NCI-H1436 (cell line): Measurements from ENCODE around the gene LRMDA.
"Not testable (repeated sequence)": the region's sequence is repeated elsewhere in the genome, so short reads cannot be mapped to it uniquely, and the experiment has no call there.

Experiments used
- DNase-seq: peaks from one replicate; lab custom pipeline; 2025; lab: John Stamatoyannopoulos, UW

LRMDA gene

GRCh38 chr10:75508239-75508813 lies 76.9 kb downstream of the LRMDA start:
- DNase-seq: peak; percentile 28

DNA sequence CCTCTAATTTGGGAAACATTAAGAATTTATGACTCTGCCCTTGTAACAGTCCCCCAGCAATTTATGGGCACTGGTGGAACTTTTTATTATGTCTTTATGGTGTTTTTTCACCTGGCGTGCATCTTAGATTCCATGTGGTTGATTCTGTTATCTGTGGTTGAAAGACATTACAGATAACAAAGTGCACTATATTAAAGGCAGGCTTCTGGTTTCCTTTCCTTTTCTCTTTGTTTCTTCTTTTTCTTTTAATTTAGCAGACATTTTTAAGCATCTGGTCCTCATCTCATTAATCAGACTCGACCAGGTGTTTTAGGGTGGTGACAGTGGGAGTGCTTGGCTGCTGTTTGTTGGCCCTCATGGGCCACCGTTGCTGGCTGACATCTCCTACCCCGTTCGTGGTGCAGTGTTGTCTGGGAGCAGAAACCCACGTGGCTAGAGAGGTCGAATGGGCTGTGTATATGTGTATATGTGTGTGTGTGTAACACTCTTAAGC lies 77.4 kb downstream of the LRMDA start:
- DNase-seq: no peak

DNA sequence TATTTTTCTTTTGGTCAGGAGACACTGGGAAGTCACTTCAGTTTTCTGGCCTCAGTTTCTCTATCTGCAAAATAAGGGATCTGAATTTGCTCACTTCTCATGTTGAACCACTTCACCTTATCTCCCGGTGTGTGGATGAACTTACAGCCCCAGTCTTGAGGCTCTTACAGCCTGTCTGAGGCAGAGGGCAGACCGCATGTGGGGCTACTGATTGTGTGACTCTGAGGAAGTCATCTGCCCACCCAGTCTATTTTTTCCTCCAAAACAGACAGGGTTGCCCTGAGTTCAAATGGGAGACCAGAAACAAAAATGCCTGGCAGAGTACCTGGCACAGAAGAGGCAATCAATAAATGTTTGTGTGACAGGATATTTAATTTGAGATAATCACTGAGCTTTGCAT lies 78.3 kb downstream of the LRMDA start:
- DNase-seq: no peak

DNA sequence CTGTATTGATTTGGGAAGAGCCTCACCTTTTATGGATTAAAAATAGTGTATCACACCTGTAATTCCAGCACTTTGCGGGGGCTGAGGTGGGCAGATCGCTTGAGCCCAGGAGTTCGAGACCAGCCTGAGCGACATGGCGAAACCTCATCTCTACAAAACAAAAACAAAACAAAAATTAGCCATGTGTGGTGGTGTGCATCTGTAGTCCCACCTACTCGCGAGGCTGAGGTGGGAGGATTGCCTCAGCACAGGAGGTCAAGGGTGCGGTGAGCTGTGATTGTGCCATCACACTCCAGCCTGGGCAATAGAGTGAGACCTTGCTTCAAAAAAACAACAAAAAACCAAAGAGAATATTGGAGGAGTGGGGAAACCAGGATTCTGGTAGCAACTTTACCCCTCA lies 79.6 kb downstream of the LRMDA start:
- DNase-seq: no peak

DNA sequence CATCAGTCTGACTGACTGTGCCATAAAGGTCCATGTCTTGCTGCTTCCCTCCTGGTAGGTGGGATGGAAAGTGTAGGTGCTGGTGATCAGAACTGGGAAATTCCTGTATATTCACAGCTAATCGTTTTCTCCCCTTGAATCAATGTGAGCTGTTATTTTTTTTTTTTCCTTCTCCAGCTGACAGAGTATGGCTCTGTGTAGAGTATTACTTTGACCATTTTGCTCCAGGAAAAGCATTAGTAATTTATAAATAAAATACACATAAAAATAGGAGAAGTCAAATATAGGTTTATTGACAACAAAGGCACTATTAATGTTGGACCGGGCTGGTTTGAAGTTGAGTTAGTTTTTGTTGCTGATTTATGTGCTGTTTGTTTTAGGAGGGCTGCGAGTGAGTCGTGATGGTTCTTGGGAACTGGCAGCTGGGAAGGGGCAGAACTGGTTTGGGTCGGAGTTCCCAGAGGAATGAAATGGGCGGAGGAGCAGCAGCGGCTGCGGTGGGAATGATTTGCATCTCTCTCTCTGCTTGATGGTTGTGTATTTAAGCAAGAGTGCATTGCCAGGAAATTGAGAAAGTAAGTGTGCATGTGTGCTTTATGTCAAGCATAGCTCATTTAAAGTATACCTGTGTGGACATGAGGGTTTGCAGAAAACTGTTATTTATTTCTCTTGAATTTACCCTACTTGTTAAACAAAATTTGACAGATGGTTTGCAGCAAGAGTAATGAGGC lies 80.9 kb downstream of the LRMDA start:
- peak; percentile 6 for DNase-seq

GRCh38 chr10:75513292-75513885 lies 82.0 kb downstream of the LRMDA start:
- no peak for DNase-seq

DNA sequence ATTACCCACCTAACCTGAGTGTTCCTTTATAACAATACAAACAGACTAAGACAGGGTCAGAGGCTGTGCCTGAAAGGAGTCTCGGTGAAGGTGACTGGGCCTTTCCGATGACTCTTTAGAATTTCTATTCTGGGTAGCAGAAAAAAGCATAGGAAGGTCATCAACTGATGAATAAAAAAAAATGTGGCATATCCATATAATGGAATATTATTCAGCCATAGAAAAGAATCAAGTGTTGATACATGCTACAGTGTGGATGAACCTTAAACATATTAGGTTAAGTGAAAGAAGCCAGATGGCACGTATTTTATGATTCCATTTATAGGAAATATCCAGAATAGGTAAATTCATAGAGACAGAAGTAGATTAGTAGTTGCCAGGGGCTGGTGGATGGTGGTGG lies 83.4 kb downstream of the LRMDA start:
- no peak for DNase-seq

DNA sequence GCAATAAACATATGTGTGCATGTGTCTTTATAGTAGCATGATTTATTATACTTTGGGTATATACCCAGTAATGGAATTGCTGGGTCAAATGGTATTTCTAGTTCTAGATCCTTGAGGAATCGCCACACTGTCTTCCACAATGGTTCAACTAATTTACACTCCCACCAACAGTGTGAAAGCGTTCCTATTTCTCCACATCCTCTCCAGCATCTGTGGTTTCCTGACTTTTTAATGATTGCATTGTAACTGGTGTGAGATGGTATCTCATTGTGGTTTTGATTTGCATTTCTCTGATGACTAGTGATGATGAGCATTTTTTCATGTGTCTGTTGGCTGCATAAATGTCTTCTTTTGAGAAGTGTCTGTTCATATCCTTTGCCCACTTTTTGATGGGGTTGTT lies 84.7 kb downstream of the LRMDA start:
- not testable (repeated sequence) for DNase-seq

DNA sequence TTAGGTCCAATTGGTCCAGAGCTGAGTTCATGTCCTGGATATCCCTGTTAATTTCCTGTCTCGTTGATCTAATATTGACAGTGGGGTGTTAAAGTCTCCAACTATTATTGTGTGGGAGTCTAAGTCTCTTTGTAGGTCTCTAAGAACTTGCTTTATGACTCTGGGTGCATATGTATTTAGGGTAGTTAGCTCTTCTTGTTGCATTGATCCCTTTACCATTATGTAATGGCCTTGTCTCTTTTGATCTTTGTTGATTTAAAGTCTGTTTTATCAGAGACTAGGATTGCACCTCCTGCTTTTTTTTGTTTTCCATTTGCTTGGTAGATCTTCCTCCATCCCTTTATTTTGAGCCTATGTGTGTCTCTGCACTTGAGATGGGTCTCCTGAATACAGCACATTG lies 87.8 kb downstream of the LRMDA start:
- not testable (repeated sequence) for DNase-seq

DNA sequence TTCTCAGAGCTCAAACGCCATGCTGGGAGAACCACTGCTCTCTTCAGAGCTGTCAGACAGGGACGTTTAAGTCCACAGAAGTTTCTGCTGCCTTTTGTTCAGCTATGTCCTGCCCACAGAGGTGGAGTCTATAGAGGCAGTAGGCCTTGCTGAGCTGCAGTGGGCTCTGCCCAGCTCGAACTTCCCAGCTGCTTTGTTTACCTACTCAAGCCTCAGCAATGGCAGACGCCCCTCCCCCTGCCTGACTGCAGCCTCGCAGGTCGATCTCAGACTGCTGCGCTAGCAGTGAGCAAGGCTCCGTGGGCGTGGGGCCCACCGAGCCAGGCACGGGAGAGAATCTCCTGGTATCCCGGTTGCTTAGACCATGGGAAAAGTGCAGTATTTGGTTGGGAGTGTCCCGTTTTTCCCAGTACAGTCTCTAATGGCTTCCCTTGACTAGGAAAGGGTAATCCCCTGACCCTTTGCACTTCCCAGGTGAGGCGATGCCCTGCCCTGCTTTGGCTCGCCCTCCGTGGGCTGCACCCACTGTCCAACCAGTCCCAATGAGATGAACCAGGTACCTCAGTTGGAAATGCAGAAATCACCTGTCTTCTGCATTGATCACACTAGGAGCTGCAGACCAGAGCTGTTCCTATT lies 89.9 kb downstream of the LRMDA start:
- DNase-seq: not testable (repeated sequence)

GRCh38 chr10:75525067-75525466 lies 93.6 kb downstream of the LRMDA start:
- DNase-seq: no peak

GRCh38 chr10:75525646-75526045 lies 94.2 kb downstream of the LRMDA start:
- no peak for DNase-seq

DNA sequence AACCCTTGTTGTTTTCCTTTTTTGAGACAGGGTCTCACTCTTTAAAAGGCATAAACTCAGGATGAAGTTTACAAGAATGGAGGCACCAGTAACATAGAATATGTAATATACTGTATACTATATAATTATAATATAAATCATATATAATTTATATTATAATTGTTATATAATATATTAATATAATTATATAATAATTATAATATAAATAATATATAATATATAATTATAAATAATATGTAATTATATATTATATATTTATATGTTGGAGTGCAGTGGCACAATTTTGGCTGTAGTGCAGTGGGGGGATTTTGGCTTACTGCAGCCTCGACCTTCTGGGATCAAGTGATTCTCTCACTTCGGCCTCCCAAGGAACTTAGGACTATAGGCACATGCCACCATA lies 96.1 kb downstream of the LRMDA start:
- DNase-seq: no peak

GRCh38 chr10:75528392-75528791 lies 97.0 kb downstream of the LRMDA start:
- DNase-seq: no peak

GRCh38 chr10:75530299-75530698 lies 98.9 kb downstream of the LRMDA start:
- no peak for DNase-seq

DNA sequence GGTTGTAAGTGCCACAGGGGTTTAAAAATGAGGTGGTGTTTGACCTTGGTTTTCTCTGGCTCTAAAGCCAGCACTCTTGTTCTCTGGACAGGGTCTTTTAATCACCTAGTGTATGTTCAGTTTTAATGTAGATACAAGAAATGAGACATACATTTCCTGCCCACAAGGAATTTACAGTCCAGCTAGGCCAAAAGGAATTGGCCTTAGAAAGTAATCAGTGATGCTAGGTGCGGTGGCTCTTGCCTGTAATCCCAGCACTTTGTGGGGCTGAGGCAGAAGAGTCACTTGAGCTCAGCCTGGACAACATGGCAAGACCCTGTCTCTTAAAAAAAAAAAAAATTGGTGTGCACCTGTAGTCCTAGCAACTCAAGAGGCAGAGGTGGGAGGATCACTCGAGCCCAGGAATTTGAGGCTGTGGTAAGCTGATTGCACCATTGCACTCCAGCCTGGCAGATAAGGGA lies 100.2 kb downstream of the LRMDA start:
- no peak for DNase-seq

DNA sequence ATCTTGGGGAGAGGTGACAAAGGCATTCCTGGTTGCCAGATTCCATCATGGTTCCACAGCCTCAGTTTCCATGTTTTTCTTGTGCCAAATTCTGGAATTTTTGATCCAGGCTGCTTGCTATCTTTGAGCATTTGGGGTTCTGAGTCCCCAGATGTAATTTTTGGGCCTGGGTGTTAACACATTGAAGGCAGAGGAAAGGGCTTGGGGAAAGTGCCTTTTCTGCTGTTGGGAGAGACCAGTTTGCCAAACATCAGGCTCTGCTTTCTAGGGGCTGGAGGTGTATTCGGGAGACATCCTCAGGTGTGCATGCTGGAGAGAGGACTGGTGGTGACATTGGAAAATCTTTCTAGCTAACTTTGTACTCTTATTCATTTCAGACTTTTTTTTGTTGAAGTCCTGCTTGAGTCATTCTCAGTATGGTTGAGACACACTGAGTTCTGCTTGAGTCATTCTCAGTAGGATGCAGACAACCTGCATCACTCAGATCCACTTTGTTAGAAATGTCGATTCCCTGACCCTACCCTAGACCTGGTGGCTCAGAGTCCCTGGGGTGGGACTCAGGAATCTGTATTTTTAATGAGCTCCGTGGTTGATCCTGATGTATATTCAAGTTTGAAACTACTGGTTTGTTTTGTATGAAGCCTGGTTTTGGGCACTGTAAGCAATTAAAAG lies 101.0 kb downstream of the LRMDA start:
- no peak for DNase-seq

GRCh38 chr10:75538144-75538543 lies 106.7 kb downstream of the LRMDA start:
- peak; percentile 2 for DNase-seq

- no peak for DNase-seq
Observed at GRCh38 chr10:75538765-75539164, 107.3 kb downstream of the LRMDA start.

GRCh38 chr10:75540357-75540966 lies 109.0 kb downstream of the LRMDA start:
- no peak for DNase-seq

DNA sequence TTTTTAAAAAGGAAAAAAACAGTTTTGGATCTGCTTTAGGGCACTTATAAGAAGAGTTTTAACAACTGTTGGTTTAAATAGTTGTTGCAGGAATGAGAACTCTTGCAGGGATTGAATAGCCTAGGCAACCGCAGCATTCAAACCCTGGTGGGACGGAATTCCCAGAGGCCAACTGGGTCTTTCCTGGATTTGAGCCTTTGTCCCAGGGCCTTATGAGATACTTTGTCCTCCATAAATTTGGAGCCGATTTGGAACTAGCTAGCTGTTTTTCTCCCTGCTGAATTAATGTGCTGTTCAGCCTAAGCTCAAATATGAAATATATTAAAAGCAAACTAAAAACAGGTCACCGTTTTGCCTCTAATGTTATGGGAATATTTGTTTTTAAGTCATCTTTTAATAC lies 109.6 kb downstream of the LRMDA start:
- DNase-seq: no peak

- no peak for DNase-seq
Observed at GRCh38 chr10:75541411-75541810, 110.0 kb downstream of the LRMDA start.
